Stimulated activated CD4-positive, alpha-beta T cell treated with anti-CD3 and anti-CD28 coated beads, TNF-alpha, amount 100 ng/mL, for 1 hour (primary cell): Measurements from ENCODE around the gene MEPE.

Source experiments
- DNase-seq, 3 donors: peaks; one replicate each; pipeline ENCODE4 v3.0.0-alpha.2; 2020; ENCODE audit warnings: low read depth in 3 of 3, low spot score in 1 of 3

Gene MEPE, protein sequence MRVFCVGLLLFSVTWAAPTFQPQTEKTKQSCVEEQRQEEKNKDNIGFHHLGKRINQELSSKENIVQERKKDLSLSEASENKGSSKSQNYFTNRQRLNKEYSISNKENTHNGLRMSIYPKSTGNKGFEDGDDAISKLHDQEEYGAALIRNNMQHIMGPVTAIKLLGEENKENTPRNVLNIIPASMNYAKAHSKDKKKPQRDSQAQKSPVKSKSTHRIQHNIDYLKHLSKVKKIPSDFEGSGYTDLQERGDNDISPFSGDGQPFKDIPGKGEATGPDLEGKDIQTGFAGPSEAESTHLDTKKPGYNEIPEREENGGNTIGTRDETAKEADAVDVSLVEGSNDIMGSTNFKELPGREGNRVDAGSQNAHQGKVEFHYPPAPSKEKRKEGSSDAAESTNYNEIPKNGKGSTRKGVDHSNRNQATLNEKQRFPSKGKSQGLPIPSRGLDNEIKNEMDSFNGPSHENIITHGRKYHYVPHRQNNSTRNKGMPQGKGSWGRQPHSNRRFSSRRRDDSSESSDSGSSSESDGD

DNA sequence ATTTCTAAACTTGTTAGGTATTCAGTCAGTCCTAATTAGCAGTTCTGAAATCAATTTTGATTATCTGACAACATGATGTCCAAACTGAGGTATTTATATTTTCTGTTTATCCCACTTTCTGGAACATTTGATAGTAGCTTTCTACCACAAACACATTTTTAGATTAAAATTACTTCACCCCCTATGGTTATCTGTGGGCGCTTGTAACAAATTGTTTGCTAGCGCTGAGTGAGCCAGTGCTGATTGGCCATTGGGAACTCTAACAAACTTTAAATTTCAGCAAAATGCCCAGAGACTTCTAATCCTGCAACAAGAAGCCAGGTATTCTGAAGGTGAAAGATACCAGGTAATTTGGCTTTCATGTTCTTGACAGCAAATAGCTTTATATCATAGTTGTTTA, at the start of gene MEPE:
Gene MEPE (plus strand): TSS at position 301 of the 400 bp plus-strand sequence. CDS start 1,746 bp downstream, outside the sequence.
- DNase-seq = no peak

DNA sequence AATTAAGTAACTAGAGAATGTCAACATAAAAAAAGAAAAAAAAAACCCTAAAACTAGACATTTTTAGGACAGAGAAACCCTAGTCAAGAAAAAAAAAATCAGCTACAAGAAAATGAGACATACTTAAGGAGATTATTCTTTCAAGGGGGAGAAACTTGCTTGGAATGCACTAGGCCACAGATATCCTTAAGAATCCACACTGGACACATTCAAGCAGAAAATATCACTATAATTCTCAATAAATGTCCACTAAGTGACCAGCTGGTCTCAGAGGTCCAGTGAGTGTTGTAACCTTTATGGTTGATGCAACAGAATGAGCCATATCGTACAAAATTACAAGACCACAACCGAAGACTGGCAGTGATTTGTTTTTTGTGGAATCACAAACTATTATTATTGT, 49.0 kb upstream of the MEPE start:
- no peak for DNase-seq

DNA sequence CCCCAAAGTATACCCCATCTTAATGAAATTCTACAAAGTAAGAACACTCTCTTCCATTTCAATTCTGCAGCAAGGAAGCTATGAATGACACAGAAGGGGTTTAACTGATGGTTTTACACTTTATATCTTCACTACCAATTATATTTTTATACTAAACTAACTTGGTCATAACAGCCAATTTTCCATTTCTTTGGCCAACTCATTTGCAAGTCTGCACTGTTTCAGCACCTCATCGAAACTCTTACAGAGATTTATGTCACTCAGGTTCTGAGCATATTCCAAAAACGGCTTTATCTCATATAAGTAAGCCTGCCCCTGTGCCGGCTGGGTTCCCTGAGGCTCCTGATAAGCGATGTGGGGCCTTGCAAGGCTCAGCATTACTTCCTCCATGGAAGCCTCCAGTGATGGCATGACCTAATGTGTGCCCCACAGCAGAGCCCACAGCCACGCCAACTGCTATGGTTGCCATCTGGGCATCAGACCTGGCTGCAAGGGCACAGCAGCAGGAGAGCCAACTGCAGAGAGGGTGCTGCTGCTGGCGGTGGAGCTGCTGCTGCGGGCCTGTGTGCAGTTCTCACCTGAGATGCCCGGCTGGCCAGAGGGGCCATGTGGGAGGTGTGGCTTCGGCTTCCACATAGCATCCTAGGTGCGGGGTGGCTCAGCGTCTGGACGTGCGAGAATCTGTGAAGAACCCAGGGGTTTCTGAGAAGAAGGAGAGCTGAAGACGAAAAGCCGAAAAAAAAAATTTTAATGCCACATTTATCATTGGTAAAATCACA, 46.8 kb upstream of the MEPE start:
- DNase-seq = no peak

DNA sequence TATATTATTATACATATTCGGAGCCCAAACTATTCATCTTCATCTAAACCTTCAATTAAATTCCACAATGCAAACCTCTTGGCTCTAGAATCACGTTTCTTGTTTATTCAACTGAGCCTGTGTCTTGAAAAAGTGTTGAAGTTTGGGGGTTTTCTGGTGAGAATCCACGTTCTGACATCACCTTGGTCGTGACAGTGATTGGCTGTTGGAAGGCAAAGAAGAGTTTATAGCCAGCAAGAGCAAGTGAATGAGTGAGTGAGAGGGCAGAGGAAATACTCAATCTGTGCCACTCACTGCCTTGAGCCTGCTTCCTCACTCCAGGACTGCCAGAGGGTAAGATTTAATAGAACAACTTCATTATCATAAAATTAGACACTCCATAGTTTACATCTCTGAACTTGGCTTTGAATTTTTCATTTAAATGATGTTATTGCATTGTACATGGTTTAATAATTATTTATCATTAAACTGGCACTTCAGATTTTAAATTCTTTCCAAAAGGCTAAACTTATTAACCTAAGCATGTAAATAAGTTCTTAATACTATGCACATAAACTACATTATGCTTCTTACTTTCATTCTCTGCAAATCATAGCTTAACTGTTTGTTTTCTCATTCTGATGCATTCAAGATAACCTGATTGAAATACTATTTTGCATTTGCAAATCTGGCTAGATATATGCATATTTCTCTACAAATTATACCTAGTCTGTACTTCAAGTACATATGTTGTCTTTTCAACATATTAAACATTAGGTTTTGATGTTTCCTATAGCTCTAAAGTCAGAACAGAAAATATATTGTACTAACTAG, 33.3 kb upstream of the MEPE start, which contains the start of gene IBSP:
Gene IBSP (plus strand): TSS at position 254 of the 813 bp plus-strand sequence. CDS start 2,808 bp downstream, outside the sequence.
- DNase-seq = no peak

DNA sequence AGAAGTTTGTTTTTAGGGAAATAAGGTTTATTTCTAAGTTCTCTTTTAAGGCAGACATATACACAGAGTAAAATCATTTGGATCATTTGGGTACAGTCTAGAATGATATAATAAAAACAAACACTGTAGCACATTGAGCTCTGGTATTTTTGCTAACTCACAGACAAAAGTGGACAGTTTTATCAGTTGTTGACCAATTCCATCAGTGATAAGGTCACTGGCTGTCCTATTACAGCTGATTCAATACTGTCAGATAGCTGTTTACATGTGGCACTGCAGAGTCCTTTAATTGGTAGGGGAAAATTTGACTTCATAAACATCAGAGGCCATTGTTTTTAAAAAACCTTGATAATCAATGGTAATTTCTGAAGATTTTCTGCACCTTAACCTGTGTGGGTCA, 29.9 kb upstream of the MEPE start:
- no peak for DNase-seq

DNA sequence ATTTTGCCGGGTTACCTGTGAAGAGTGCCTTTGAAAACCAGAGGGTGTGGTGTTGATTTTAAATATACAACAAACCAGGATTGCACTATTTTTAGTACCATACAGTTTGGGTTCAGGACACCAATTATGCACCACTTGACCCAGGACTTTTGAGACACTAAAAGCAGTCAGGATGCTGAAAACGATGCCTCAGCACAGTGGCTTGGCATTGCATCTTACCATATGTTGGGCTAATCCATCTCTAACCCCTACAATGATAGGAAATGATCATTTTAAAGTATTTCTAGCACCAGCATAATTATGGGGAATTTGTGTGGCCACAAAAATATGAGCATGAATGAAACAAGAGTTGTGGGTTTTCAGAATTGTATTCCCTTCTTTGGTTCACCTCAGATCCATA, 29.3 kb upstream of the MEPE start:
- no peak for DNase-seq

DNA sequence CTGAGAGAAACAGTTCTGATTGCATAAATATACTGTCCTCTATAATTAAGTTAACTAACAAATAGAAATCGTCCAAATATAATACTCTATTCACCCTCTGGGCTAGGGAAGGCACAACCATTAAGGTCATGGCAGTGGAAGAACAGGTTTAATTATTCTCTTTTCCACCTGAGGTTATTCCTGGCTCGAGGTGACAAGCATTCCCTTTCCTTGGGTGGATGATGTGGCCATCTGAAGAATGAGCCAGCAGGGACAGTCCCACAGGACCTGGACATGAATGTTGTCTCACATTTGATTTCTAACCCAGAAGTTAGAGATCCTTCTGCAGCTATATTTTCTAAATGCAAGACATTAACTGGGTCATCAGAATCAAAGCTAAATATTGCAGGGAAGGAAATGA, 27.9 kb upstream of the MEPE start:
- DNase-seq = no peak

DNA sequence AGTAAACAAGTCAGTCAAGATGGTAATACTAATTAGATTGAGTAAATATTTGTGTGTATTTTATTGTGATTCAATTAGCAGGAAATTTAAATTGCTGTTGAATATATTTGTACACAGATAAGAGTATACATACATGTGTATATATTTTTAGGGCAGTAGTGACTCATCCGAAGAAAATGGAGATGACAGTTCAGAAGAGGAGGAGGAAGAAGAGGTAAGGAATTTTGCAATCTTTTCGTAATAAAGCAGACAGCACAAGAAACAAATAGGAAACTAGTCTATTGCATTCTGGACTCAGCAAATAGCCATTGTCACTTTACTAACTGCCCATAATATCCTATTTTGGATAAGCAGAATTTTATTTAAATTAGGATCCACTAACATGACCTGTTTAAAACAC, 26.8 kb upstream of the MEPE start:
- DNase-seq = no peak

DNA sequence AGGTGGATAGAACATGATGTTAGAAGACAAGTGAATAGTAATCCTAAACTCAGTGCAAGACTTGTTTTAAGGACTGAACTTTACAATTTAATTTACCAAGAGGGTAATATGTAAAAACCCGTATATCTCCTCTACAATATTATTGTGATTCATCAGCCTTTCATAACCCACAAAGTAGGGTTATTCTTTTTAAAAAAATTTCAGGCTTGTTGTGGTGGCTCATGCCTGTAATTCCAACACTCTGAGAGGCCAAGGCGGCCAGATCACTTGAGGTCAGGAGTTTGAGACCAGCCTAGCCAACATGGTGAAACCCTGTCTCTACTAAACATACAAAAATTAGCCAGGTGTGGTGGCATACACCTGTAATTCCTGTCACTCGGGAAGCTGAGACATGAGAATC, 26.2 kb upstream of the MEPE start:
- DNase-seq = no peak

DNA sequence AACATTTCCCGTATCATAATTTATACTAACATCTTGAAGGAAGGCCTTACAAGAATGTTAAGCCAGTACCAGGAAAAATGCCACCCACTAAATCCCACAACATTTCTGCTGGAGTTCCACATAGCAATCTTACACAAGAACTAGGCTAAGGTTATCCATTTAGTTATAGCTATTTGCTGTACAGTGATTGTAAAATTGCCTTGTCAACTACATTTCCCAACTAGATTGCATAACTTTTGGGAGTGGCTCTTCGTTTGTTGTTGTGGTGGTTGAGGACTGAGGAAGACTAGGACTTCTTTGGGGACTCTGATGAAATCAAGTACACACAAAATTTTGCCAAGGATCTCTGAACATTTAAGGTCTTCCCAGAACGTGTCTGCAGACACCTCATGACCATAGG, 25.4 kb upstream of the MEPE start:
- DNase-seq = no peak

DNA sequence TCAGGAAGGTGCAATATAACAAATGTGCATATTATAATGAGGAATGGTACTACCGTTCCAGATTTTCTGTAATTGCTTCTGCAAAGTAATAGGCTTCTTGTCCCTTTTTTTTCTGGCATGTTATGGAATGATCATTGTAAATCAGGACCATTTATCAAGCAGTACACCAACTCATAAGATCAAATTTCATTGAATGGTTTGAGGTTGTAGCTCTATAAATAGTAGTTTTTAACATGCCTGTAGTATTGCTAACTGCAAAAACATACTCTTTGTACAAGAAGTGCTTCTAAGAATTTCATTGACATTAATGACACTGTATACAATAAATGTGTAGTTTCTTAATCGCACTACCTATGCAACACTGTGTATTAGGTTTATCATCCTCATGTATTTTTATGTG, 20.8 kb upstream of the MEPE start:
- no peak for DNase-seq

DNA sequence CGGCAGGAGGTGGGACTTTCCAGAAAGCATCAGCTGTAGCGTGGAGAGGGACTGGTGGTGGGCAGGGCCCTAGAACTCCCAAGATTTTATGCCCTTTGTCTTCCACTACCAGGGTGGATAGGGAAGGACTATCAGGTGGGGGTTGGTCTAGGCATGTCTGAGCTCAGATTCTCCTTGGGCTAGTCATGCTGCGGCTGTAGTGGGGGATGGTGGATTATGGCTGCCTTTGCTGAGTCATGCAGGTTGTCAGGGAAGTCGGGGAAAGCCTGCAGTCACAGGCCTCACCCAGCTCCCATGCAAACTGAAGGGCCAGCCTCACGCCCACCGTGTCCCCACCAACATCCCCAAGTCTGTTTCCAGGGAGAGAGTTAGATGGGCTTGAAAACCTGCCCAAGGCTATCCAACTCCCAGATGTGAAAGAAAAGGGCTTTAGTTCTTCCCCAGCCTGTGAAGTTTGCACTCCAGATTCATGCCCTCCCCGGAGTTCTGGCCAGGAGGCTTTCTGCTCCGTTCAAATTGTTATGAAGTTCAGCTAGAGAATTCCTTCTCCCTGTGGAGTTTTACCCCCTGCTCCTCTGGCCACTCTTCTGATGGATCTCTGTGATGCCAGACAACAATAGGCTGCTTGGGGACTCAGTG, 13.4 kb upstream of the MEPE start:
- no peak for DNase-seq

DNA sequence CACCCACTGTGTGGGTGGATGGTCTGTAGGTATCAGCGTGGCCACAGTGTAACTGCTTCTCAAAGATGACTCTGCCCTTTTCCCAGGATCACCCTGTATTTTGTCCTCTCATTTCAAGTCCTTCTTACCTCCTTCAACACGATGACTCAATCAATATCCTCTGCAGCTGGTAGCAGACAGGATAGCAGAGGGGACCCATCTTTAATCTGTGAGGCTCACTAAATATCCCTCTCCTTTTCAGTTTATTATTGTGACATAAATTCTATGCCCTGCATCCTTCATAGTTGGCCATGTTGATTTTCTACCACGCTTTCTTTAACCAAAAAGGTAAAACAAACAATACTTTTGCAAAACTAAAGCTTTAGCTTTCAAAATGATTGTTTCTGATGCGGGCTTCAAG, 9.6 kb upstream of the MEPE start:
- DNase-seq = no peak

DNA sequence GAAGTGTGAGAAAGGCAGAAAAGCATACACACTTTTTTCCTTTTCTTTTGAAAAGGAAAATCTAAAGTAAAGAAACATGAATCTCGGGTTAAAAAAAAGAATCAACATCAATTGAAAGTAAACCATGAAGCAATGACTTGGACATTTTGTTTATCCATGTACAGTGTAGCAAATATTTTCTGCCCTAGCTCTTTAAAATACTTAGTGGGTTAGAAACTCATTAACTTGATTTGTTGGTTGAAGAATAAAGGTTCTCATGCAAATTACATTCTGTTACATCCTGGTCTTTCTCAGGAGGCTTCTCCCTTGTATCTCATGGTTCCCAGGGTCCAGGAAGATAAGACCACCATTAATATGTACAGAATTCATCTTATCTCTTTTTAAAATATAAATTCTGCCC, 9.0 kb upstream of the MEPE start:
- no peak for DNase-seq

DNA sequence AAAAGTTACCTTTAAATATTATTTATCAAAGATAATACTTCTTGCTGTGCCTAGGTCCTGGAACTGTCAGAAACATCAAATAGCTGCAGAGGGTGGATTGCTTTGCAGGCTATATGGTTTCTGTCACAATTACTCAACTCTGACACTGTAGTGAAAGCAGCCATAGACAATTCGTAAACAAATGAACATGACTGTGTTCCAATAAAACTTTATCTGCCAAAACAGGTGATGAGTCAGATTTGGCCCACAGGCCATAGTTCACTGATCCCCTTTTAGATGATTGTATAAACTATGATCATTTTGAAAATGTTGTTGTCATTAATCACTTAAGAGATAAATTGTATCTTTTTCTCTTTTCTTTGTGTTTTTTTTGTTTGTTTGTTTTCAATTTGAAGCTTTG, 8.4 kb upstream of the MEPE start:
- DNase-seq = no peak

DNA sequence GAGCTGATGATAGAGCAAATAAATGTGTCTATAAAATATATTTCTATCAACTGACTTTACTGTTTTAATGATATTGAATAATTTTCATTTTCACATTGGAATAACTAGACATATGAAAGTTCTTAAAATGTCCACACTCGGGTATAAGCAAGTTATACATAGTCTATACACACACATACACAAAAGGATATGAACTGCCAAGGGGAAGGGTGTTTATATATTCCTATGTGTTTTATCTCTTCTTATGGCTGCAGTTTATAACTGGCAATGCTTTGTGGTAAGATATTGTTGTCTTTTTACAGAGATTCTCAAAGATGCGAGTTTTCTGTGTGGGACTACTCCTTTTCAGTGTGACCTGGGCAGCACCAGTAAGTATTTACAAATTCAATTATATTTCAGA, 1.6 kb downstream of the MEPE start:
- DNase-seq = no peak

DNA sequence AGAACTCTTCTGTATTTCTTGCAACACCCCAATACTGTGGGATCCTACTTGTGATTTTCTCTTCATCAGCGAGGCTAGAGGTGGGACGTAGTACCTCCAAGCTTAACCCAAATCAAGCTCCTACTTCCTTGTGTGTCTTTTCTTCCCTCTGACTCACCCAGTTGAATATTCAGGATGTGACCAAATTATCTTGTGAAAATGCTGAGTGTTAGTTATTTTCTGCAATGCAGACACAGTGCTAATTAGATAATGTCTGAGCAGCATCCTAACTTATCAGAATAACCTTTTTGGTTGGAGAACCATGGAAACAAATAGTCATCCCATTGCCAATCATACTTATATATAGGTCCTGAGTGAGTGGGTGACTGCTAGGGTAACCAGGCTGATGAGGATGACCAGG, 2.4 kb downstream of the MEPE start:
- DNase-seq = no peak

DNA sequence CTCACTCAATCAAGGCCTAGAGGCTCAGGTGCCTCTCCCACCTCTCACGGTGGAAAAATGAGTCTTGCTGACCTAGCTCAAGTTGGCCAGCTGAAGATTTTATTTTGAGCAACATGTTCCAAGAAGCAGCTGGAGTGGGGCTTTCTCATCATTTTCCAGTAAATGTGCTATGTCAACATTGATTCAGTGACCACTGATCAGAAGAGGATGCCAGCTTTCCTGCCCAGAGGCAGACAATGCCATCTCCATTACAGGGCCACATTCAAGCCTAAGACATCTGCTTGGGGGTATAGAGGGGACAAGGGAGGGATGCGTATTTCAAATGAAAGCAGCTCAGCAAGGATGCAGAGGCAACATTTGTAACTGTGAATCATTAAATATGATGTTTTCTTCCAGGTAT, 3.0 kb downstream of the MEPE start:
- no peak for DNase-seq

DNA sequence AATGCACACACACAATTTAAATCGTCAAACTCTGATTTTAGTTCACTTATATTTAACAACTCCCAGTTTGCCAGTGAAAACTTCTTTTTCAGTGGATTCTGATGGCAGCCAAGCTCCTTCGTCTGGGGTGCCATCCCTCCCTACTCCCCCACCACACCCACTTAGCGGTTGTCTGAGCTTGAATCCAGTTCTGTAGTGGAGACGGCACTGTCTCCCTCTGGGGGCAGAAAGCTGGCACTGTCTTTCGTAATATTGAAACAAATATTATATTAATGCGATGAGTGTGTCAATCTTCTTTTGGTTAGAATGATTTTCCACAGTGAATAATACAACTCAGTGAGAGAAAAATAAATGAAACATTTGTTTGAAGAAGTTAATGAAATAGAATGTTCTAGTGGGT, 5.4 kb downstream of the MEPE start:
- no peak for DNase-seq

DNA sequence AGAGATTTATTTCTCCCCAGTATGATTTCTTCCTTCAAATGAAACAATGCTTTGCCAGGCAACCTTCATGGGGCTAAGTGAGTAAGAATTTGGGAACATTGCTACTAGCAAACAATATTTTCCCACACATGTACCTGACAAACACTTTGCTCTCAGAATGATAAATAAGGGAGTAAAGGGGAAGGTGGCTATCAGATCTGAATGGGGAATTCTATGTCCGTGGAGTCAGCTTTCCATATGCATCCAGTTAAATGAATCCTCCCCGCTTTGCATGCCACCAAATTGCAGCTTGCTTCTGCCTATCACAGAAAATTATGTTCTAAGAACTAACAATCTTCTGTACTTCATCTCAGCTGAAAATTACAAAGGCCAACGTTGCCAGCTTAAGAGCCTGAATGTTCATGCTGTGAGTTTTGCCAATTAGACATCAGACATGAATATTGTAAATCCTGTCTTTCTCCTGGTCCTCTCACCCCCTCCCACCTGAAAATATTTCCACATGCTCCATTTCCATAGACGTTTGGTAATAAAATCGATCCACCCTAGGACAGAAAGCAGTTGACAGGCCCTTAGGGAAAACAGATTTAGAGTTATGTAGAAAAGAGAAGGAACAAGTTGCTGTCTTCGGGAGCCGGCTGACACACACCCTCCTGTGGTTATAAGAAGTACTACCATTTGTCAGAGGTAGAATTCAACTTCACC, 6.3 kb downstream of the MEPE start:
- DNase-seq = no peak
